ENCODE results near the gene CYB5R4.
"Not testable (repeated sequence)": the region's sequence is repeated elsewhere in the genome, so short reads cannot be mapped to it uniquely, and the experiment has no call there.

The CYB5R4 gene

DNA sequence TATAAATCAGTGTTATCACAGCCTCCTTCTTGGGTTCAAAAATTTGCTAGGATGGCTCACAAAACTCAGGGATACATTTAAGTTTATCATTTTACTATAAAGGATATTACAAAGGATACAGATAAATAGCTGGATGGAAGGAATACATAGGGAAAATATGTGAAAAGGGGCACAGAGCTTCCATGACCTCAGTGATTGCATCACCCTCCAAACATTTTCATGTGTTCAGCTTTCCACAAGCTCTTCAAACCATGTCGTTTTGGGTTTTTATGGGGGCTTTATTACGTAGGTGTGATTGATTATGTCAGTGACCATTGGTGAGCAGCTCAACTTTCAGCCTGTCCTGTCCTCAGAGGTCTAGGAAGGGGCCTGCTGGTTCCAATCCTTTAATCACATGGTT lies 68.0 kb downstream of the CYB5R4 start:
- Histone ChIP-seq H3K27me3 (ENCODE audit: insufficient read depth, low read length, poor library complexity, severe bottlenecking) (no peaks in the 10 kb centered on the region), H3K4me1 (ENCODE audit: insufficient read depth, low read length, poor library complexity, severe bottlenecking) (no peaks in the 10 kb centered on the region), H3K36me3 (ENCODE audit: insufficient read depth, low read length) (peaks cover 29% of the 10 kb centered on the region; the same call in 1 of the 2 replicates), H4K20me1 (ENCODE audit: insufficient read depth, low read length, poor library complexity, severe bottlenecking) (no peaks in the 10 kb centered on the region), H3K9me2 (replicated peaks; ENCODE audit: low read depth, low read length) (no peaks in the 10 kb centered on the region), H3F3A (ENCODE audit: low read depth) (no peaks in the 10 kb centered on the region), H3K79me2 (ENCODE audit: insufficient read depth, low read length) (no peaks in the 10 kb centered on the region), H3K4me2 (ENCODE audit: low read depth, low read length, poor library complexity, severe bottlenecking) (no peak overlapping the region), H3K9ac (ENCODE audit: low read depth, low read length, poor library complexity, severe bottlenecking) (no peak overlapping the region), H3K9me3 (ENCODE audit: insufficient read depth, low read depth, low read length) (no peaks in the 10 kb centered on the region), H2AFZ (ENCODE audit: low read length) (no peak overlapping the region), H3K4me3 (ENCODE audit: low read length, poor library complexity, severe bottlenecking) (no peak overlapping the region)
- TF ChIP-seq, protein P1, sequence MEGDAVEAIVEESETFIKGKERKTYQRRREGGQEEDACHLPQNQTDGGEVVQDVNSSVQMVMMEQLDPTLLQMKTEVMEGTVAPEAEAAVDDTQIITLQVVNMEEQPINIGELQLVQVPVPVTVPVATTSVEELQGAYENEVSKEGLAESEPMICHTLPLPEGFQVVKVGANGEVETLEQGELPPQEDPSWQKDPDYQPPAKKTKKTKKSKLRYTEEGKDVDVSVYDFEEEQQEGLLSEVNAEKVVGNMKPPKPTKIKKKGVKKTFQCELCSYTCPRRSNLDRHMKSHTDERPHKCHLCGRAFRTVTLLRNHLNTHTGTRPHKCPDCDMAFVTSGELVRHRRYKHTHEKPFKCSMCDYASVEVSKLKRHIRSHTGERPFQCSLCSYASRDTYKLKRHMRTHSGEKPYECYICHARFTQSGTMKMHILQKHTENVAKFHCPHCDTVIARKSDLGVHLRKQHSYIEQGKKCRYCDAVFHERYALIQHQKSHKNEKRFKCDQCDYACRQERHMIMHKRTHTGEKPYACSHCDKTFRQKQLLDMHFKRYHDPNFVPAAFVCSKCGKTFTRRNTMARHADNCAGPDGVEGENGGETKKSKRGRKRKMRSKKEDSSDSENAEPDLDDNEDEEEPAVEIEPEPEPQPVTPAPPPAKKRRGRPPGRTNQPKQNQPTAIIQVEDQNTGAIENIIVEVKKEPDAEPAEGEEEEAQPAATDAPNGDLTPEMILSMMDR (conservative IDR thresholded peaks at IDR 0.05; ENCODE audit: low read length): no peak
- TF ChIP-seq EZH2phosphoT487 (IDR thresholded peaks at IDR 0.05; ENCODE audit: borderline replicate concordance): no peak

GRCh38 chr6:83928286-83928685 lies 68.8 kb downstream of the CYB5R4 start:
- H3K4me2 ChIP-seq (ENCODE audit: low read depth, low read length, poor library complexity, severe bottlenecking): no peak overlapping the region
- H3K79me2 ChIP-seq (ENCODE audit: insufficient read depth, low read length): no peaks in the 10 kb centered on the region
- H3K4me3 ChIP-seq (ENCODE audit: low read length, poor library complexity, severe bottlenecking): no peak overlapping the region
- no peaks in the 10 kb centered on the region for H4K20me1 ChIP-seq (ENCODE audit: insufficient read depth, low read length, poor library complexity, severe bottlenecking)
- no peak overlapping the region for H3K9ac ChIP-seq (ENCODE audit: low read depth, low read length, poor library complexity, severe bottlenecking)
- TF ChIP-seq EZH2phosphoT487 (IDR thresholded peaks at IDR 0.05; ENCODE audit: borderline replicate concordance): no peak
- H3K4me1 ChIP-seq (ENCODE audit: insufficient read depth, low read length, poor library complexity, severe bottlenecking): no peaks in the 10 kb centered on the region
- H3F3A ChIP-seq (ENCODE audit: low read depth): no peaks in the 10 kb centered on the region
- H2AFZ ChIP-seq (ENCODE audit: low read length): no peak overlapping the region
- no peaks in the 10 kb centered on the region for H3K9me2 ChIP-seq (replicated peaks; ENCODE audit: low read depth, low read length)
- no peaks in the 10 kb centered on the region for H3K27me3 ChIP-seq (ENCODE audit: insufficient read depth, low read length, poor library complexity, severe bottlenecking)
- no peaks in the 10 kb centered on the region for H3K9me3 ChIP-seq (ENCODE audit: insufficient read depth, low read depth, low read length)
- peaks cover 29% of the 10 kb centered on the region; the same call in 1 of the 2 replicates for H3K36me3 ChIP-seq (ENCODE audit: insufficient read depth, low read length)

GRCh38 chr6:83946201-83946833 lies 86.8 kb downstream of the CYB5R4 start:
- not testable (repeated sequence) for H2AFZ ChIP-seq (ENCODE audit: low read length); H3K9ac ChIP-seq (ENCODE audit: low read depth, low read length, poor library complexity, severe bottlenecking); H3F3A ChIP-seq (ENCODE audit: low read depth); H3K27me3 ChIP-seq (ENCODE audit: insufficient read depth, low read length, poor library complexity, severe bottlenecking); H3K9me2 ChIP-seq (replicated peaks; ENCODE audit: low read depth, low read length); H3K4me2 ChIP-seq (ENCODE audit: low read depth, low read length, poor library complexity, severe bottlenecking); H3K36me3 ChIP-seq (ENCODE audit: insufficient read depth, low read length); H3K9me3 ChIP-seq (ENCODE audit: insufficient read depth, low read depth, low read length); H3K4me1 ChIP-seq (ENCODE audit: insufficient read depth, low read length, poor library complexity, severe bottlenecking); H3K79me2 ChIP-seq (ENCODE audit: insufficient read depth, low read length); H3K4me3 ChIP-seq (ENCODE audit: low read length, poor library complexity, severe bottlenecking); H4K20me1 ChIP-seq (ENCODE audit: insufficient read depth, low read length, poor library complexity, severe bottlenecking)

DNA sequence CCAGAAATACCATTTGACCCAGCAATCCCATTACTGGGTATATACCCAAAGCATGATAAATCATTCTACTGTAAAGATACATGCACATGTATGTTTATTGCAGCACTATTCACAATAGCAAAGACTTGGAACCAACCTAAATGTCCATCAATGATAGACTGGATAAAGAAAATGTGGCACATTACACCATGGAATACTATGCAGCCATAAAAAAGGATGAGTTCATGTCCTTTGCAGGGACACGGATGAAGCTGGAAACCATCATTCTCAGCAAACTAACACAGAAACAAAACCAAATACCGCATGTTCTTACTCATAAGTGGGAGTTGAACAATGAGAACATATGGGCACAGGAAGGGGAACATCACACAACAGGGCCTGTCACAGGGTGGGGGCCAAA lies 88.5 kb downstream of the CYB5R4 start:
- H2AFZ ChIP-seq (ENCODE audit: low read length); H3F3A ChIP-seq (ENCODE audit: low read depth); H3K4me3 ChIP-seq (ENCODE audit: low read length, poor library complexity, severe bottlenecking); H3K27me3 ChIP-seq (ENCODE audit: insufficient read depth, low read length, poor library complexity, severe bottlenecking); H3K9ac ChIP-seq (ENCODE audit: low read depth, low read length, poor library complexity, severe bottlenecking); H4K20me1 ChIP-seq (ENCODE audit: insufficient read depth, low read length, poor library complexity, severe bottlenecking); H3K79me2 ChIP-seq (ENCODE audit: insufficient read depth, low read length); H3K9me3 ChIP-seq (ENCODE audit: insufficient read depth, low read depth, low read length); H3K4me2 ChIP-seq (ENCODE audit: low read depth, low read length, poor library complexity, severe bottlenecking); H3K9me2 ChIP-seq (replicated peaks; ENCODE audit: low read depth, low read length); H3K36me3 ChIP-seq (ENCODE audit: insufficient read depth, low read length); H3K4me1 ChIP-seq (ENCODE audit: insufficient read depth, low read length, poor library complexity, severe bottlenecking): not testable (repeated sequence)
